GM12891 (cell line): ENCODE measurements around the gene CDC42BPG.
A peak's percentile ranks its signal among the peaks of the same experiment; 100 is the strongest.

Source experiments
- DNase-seq: peaks from one replicate; pipeline ENCODE4 v3.0.0; 2011; ENCODE audit warnings: low spot score; ENCODE audit not compliant: insufficient read length
- FAIRE-seq: peaks from 2 replicates; lab custom pipeline; 2011; peaks lifted over from hg19 to GRCh38; lab: Jason Lieb, UNC
- PAX5 ChIP-seq: IDR thresholded peaks from 2 replicates; pipeline ENCODE4 v1.6.1; 2011; ENCODE audit warnings: low read length, moderate library complexity, mild to moderate bottlenecking; ENCODE audit not compliant: insufficient read depth, severe bottlenecking
- POLR2A ChIP-seq: IDR thresholded peaks from 2 replicates; pipeline ENCODE4 v1.6.1; 2011; ENCODE audit warnings: low read depth, low read length, control low read depth
- POLR2AphosphoS5 ChIP-seq: IDR thresholded peaks from 2 replicates; pipeline ENCODE4 v1.6.1; 2011; ENCODE audit warnings: low read depth, low read length, control low read depth
- POU2F2 ChIP-seq: IDR thresholded peaks from 2 replicates; pipeline ENCODE4 v1.6.1; 2011; ENCODE audit warnings: low read depth, mild to moderate bottlenecking, control low read depth, low read length, moderate library complexity
- SPI1 ChIP-seq: IDR thresholded peaks from 2 replicates; pipeline ENCODE4 v1.6.1; 2011; ENCODE audit warnings: low read depth, low read length, control low read depth
- TAF1 ChIP-seq: IDR thresholded peaks from 2 replicates; pipeline ENCODE4 v1.6.1; 2011; ENCODE audit warnings: low read depth, low read length, control low read depth

CDC42BPG gene

DNA sequence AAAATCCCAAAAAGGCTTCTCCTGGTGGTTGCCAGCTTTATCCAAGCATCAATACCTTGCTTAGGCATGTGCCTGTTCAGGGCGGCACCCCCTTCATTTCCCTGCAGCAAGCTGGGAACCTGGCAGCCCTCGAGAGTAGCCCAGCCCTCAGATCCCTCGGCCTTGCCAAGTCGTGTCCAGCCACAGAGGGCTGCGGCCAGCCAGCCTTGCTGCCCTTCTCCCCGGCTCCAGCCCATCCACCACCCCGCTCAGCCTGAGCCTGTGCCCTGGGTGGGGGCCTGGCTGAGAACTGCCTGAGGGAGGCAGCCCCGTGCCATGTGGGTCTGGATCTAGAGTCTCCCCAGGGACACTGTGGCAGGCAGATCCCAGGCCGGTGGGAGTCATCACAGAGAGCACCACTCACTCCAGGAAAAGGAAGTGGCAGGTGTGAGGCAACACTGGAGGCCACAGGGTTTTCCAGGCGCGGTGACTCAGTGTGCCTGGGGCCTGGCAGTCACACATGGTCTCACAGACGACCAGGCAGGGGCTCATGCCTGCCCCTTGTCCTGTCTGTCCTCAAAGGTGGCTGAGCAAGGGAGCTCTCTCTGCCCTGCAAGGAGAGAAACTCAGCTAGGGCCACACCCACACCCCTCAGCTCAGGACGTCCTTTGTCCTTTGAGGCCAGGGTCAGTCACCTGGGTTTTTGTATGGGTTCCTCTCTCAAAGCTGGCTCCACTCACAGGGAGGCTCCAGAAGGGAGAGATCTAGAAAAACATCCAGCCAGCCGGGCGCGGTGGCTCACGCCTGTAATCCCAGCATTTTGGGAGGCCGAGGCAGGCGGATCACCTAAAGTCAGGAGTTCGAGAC, 12.2 kb upstream of the CDC42BPG start:
- peak; percentile 66 for FAIRE-seq
- no peak for DNase-seq
- TF ChIP-seq TAF1 (0 out of 2 replicates have a peak, but pooled peaks have one; percentile 39), POU2F2 (no peak), POLR2A (peak; percentile 21; the same call in 1 of the 2 replicates), SPI1 (peak; percentile 59; the same call in 1 of the 2 replicates), PAX5 (no peak), POLR2AphosphoS5 (no peak; the same call in none of the 2 replicates)

DNA sequence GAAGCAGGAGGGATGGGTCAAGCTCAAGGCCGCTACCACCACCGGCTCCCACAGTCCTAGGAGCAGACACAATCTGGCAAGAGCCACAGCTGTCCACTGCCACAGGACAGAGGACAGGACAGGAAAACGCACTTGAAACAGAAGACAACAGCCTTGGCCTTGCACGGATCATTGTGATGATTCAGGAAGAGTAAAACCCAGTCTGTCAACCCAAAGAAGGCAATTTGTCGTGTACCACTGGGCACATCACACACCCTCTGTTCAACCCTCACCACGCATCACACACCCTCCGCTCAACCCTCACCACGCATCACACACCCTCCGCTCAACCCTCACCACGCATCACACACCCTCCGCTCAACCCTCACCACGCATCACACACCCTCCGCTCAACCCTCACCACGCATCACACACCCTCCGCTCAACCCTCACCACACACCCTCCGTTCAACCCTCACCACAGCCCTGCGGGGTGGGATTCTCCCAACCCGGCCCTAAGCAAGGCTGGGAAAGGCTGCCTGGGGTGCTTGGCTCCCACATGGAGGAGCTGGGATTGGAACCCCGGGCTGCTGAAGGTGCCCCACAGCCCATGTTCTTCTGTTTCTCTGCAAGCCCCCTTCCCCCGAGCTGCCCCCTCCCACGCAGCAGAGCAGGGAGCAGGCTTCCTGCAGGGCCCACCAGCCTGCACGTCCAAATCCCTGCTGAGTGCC, 11.3 kb upstream of the CDC42BPG start:
- no peak for DNase-seq
- FAIRE-seq = no peak
- TF ChIP-seq POLR2A = no peak; the same call in 1 of the 2 replicates
- TF ChIP-seq POLR2AphosphoS5 = peak; percentile 67

DNA sequence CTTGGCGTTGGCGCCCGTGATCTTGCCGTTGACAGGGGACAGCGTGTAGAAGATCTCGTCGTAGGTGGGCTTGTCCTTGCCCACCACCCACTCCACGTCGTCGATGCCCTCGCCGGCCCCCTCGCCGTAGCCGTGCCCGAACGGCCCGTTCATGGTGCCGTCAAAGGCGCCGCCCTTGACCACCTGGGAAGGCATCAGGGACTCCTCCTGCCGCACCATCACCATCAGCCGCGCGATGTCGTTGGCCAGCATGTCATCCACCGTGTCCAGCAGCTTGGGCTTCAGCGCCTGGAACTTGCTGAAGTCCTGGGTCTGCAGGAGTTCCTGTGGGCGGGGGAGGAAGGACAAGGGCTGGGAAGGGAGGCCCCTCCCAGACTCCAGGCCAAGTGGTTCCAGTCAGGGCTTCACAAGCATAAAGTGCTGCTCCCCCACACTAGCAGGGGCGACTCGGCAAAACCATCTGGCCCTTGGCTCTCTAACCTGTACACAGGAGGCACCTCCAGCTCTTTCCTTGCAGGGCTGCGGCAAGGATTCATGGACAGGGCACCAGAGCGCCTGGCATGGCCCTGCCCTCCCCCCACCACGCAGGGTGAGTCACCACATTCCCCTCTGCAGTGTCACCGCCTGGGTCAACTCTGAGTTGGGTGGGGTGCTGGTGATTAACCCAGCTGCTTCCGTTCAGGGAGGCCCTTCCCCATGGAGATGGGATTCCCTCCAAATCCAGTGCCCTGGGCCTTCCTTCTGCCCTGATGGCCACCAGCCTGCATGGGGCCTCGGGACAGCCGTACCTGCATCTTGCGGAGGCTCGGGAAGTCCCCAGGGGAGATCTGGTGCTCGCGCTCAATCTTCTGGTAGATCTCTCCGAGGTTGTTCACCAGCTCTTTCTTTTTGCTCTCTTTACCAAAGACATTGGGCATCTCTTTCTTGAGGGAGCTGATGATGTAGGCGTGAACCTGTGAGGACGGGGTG, 10.4 kb upstream of the CDC42BPG start:
- TF ChIP-seq POU2F2 (no peak), POLR2A (peak; percentile 17; the same call in 1 of the 2 replicates)
- FAIRE-seq (no peak), DNase-seq (no peak)

DNA sequence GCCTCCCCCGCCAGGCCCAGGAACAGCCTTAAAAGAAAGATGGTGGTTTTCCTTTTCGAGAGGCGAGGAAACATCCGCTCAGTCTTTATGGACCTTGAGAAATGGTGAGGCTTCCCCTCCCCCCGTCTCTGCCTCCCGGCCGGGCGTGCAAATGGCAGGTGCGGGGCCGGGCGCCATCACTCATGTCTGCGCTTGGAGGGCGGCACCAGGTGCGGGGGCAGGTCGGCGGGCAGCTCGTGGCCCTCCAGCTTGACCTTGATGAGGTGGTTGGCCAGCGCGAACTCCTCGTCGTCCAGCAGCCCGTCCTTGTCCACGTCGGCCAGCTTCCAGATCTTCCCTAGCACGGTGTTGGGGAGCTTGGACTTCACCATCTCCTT, 9.7 kb upstream of the CDC42BPG start:
- FAIRE-seq = no peak
- TF ChIP-seq SPI1 = no peak
- TF ChIP-seq POU2F2 = no peak
- TF ChIP-seq POLR2AphosphoS5 = no peak
- TF ChIP-seq TAF1 = no peak
- TF ChIP-seq POLR2A = no peak
- no peak for TF ChIP-seq PAX5
- no peak for DNase-seq

DNA sequence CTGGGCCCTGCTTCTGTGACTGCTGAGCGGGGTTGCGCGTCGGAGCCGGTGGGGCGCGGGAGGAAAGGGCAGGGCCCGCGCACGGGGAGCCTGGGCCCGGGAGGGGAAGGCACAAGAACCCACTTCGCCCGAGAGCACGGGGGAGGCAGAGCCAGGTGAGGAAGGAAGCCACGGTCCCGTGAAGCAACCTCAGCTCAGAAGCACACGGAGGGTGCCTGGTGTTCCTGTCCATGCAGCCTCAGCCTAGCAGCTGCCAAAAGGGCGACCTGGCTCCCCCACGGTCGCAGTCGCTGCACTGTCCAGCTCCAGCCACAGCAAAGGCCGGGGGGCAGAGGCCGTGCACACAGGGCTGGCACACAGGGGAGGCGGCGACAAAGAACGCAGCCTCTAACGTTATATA, 9.3 kb upstream of the CDC42BPG start:
- FAIRE-seq = no peak
- no peak for DNase-seq
- TF ChIP-seq SPI1 (no peak), POLR2AphosphoS5 (peak; percentile 15; the same call in 1 of the 2 replicates)

DNA sequence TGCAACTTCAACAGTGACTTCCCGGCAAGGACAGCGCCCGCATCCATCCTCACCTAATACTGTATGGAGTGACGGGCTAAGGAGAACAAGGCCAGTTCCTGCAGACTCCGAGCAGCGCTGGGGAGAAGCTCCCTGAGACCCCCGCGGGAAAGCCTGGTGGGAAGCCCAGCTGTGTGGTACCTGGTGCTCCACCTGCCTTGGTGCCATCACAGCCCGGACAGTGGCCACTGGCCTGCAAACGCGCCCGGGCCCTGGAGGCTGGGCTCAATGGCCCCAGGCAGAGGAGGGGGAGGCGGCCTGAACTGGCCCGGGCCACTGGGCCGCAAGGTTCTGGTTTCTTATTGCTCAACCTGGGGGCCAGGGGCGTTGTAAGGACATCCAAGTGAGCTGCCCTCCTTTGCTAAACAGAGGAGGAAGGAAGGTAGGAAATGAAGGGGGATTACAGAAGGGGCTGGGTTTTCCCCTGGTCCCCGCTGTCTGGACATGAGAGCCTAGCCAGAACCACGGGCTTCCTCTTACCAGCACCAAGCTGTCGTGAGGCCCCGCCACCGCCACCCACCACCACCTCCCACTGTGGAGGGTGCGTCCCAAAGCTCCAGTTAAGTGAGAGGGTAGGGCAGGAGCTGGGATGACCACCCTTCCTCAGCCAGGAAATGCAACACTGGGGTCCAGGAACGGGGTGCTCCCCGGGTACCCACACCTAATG, 8.5 kb upstream of the CDC42BPG start:
- FAIRE-seq (peak; percentile 50), DNase-seq (no peak)
- 0 out of 2 replicates have a peak, but pooled peaks have one; percentile 45 for TF ChIP-seq POU2F2
- no peak; the same call in 1 of the 2 replicates for TF ChIP-seq POLR2AphosphoS5
- no peak for TF ChIP-seq PAX5
- peak; percentile 32; the same call in 1 of the 2 replicates for TF ChIP-seq POLR2A
- peak; percentile 38; the same call in 1 of the 2 replicates for TF ChIP-seq SPI1

DNA sequence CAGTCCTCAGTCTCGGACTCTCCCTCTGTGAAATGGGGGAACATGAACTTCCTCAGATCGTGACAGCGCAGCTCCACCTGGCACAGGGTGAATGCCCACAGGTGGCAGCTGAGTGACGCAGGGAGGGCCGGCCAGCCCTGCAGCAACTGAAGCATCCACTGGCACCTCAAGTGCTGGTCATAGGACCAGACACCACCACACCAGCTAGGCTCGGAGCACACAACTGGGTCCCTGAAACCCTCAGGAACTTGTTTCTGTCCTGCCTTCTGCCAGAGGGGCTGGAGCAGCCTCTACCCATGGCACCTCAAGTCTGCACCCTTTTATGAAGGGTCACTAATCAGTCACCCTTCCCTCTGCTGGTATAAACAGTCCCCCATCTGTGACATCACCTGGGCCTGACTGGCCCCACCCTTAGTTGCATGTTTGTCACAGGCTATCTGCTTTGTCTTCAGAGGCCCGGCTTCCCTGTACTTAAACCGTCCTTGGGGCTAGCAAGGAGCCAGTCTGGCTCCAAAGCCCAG, 7.4 kb upstream of the CDC42BPG start:
- no peak for DNase-seq
- FAIRE-seq = peak; percentile 82

DNA sequence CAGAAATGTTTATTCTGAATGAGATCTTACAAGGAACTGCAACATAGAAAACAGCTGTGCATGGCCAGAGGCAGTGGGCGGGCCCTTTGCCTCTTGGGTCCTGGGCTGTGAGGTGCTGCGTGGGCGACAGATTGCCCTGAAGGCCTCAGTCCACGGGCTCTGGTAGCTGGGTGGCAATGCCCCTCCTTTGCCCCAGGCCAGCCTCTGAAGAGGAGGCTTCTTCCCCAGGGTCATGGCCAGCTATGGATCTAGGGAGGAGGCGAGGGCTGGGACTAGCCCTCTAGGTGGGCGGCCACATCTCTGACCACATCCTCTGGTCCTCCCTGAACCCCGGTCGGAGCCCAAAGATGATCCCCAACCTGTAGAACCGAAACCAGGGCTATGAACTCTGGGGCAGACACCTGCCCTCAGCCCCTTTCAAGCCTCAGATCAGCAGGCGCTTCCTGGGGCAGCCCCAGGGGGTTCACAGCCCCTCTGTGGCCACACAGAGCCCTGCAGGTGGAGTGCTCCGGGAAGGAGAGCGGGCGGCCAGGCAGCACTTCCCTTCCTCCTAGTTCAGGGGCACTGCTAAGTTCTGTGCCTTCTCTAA, 6.6 kb upstream of the CDC42BPG start:
- DNase-seq (peak; percentile 82), FAIRE-seq (peak; percentile 93)
- TF ChIP-seq SPI1 (peak; percentile 73), POLR2A (peak; percentile 57), POU2F2 (peak; percentile 40; the same call in 1 of the 2 replicates), POLR2AphosphoS5 (peak; percentile 78), TAF1 (0 out of 2 replicates have a peak, but pooled peaks have one; percentile 7), PAX5 (peak; percentile 37)

More for the DNA sequence above, 7.4 kb upstream of the CDC42BPG start:
- TF ChIP-seq PAX5 (no peak), POLR2AphosphoS5 (peak; percentile 71), POU2F2 (peak; percentile 41; the same call in 1 of the 2 replicates), TAF1 (no peak), POLR2A (peak; percentile 64), SPI1 (no peak)
